H1 (cell line): ENCODE measurements around the gene CDCA3. TPM values are rescaled to one million over a fixed set of nuclear protein-coding genes. Genes with fewer than 3 reads are reported as not detected.
"Not testable (repeated sequence)": the region's sequence is repeated elsewhere in the genome, so short reads cannot be mapped to it uniquely, and the experiment has no call there.

ENCODE experiments used
- CTCF ChIA-PET: fragments of 300-600 bp; sonication (Branson Sonifier 250); formaldehyde crosslinking; loops from one replicate; lab custom pipeline; 2021; ENCODE audit not compliant: partially characterized antibody; lab: Charles Lee
- POLR2A ChIA-PET: fragments of 300-600 bp; sonication (Branson Sonifier 250); formaldehyde crosslinking; loops from one replicate; lab custom pipeline; 2021; ENCODE audit warnings: inconsistent platforms; ENCODE audit not compliant: partially characterized antibody; lab: Charles Lee
- DNase-seq, 2 experiments: peaks; one replicate each; pipeline versions ENCODE4 v3.0.0 to v3.0.0-alpha.2; 2010 to 2022; ENCODE audit warnings: low spot score in 2 of 2, low read depth in 1 of 2, mixed read lengths in 1 of 2
- FAIRE-seq: peaks from 2 replicates; lab custom pipeline; 2011; peaks lifted over from hg19 to GRCh38; lab: Jason Lieb, UNC
- H2AFZ ChIP-seq: 2 replicates; pipeline ENCODE4 v1.8.1; 2012; ENCODE audit warnings: low read length, inconsistent platforms
- H2AK5ac ChIP-seq: 2 replicates; pipeline ENCODE4 v1.6.1; 2013; ENCODE audit warnings: low read depth, low read length
- H2BK120ac ChIP-seq: replicated peaks from 2 replicates; pipeline ENCODE3; 2013; ENCODE audit warnings: low read depth, low read length, inconsistent platforms
- H2BK12ac ChIP-seq: 2 replicates; pipeline ENCODE4 v1.6.1; 2013; ENCODE audit warnings: low read depth, low read length
- H2BK15ac ChIP-seq: 2 replicates; pipeline ENCODE4 v1.6.1; 2013; ENCODE audit warnings: low read length
- H2BK20ac ChIP-seq: 2 replicates; pipeline ENCODE4 v1.6.1; 2013; ENCODE audit warnings: low read length
- H2BK5ac ChIP-seq: 2 replicates; pipeline ENCODE4 v1.6.1; 2013; ENCODE audit warnings: low read depth, low read length
- H3K14ac ChIP-seq: 2 replicates; pipeline ENCODE4 v1.6.1; 2013; ENCODE audit warnings: inconsistent platforms; ENCODE audit not compliant: insufficient read length
- H3K18ac ChIP-seq: 2 replicates; pipeline ENCODE4 v1.6.1; 2013; ENCODE audit warnings: low read length; ENCODE audit errors: extremely low read depth
- H3K23ac ChIP-seq: 2 replicates; pipeline ENCODE4 v1.6.1; 2013; ENCODE audit warnings: inconsistent platforms; ENCODE audit not compliant: insufficient read length
- H3K23me2 ChIP-seq: 2 replicates; pipeline ENCODE4 v1.6.1; 2013; ENCODE audit warnings: low read depth, low read length
- H3K27ac ChIP-seq: 2 replicates; pipeline ENCODE4 v1.6.1; 2011; ENCODE audit warnings: low read depth, low read length, inconsistent platforms
- H3K27me3 ChIP-seq, 4 experiments: replicated peaks in 1 of 4; 1 replicate in 1 of 4; 2 replicates in 3 of 4; pipeline versions ENCODE4 v1.6.1 to v1.8.1; 2011 to 2013; ENCODE audit warnings: low read length in 3 of 4, mild to moderate bottlenecking in 3 of 4, inconsistent platforms in 2 of 4, mixed read lengths in 2 of 4, moderate library complexity in 1 of 4; ENCODE audit not compliant: control insufficient read depth in 3 of 4, insufficient read depth in 3 of 4; ENCODE audit errors: extremely low read depth in 1 of 4
- H3K36me3 ChIP-seq, 4 experiments: 2 replicates each; pipeline versions ENCODE4 v1.6.1 to v1.8.1; 2011 to 2013; ENCODE audit warnings: mild to moderate bottlenecking in 4 of 4, low read length in 3 of 4, moderate library complexity in 2 of 4, control low read depth in 1 of 4, inconsistent platforms in 1 of 4; ENCODE audit not compliant: insufficient read depth in 4 of 4, control insufficient read depth in 2 of 4
- H3K4ac ChIP-seq: replicated peaks from 2 replicates; pipeline ENCODE3; 2013; ENCODE audit warnings: low read length, low read depth, mixed read lengths, inconsistent platforms; ENCODE audit not compliant: insufficient read length
- H3K4me1 ChIP-seq, 4 experiments: replicated peaks in 1 of 4; 1 replicate in 1 of 4; 2 replicates in 3 of 4; pipeline versions ENCODE4 v1.6.1 to v1.8.1; 2011 to 2013; ENCODE audit warnings: low read length in 3 of 4, inconsistent platforms in 2 of 4, mixed read lengths in 1 of 4; ENCODE audit not compliant: insufficient read depth in 4 of 4, control insufficient read depth in 3 of 4
- H3K4me2 ChIP-seq, 2 experiments: 2 replicates each; pipeline versions ENCODE4 v1.6.1 to v1.8.1; 2011 to 2013; ENCODE audit warnings: low read depth in 2 of 2, low read length in 2 of 2, control low read depth in 1 of 2, inconsistent platforms in 1 of 2, mild to moderate bottlenecking in 1 of 2; ENCODE audit not compliant: insufficient read depth in 1 of 2
- H3K4me3 ChIP-seq, 4 experiments: fragments of 200-600, 300-600 bp in 1 of 4; sonication (generic), shearing (Covaris generic), sonication (Bioruptor Twin) in 1 of 4; 2 replicates each; pipeline versions ENCODE4 v1.5.1 to v1.8.1; 2011 to 2016; ENCODE audit warnings: low read length in 4 of 4, low read depth in 3 of 4, control low read depth in 2 of 4, inconsistent platforms in 2 of 4, mild to moderate bottlenecking in 2 of 4, mixed read lengths in 1 of 4, moderate library complexity in 1 of 4; ENCODE audit not compliant: insufficient read depth in 2 of 4; ENCODE audit errors: extremely low read depth in 1 of 4
- H3K56ac ChIP-seq: replicated peaks from 2 replicates; pipeline ENCODE3; 2013; ENCODE audit warnings: low read depth, mild to moderate bottlenecking, mixed read lengths, low read length, inconsistent platforms; ENCODE audit not compliant: insufficient read length
- H3K79me1 ChIP-seq: 2 replicates; pipeline ENCODE4 v1.6.1; 2013; ENCODE audit warnings: low read depth, low read length, control low read depth
- H3K79me2 ChIP-seq, 2 experiments: 2 replicates each; pipeline versions ENCODE4 v1.6.1 to v1.8.1; 2012 to 2013; ENCODE audit warnings: low read length in 2 of 2, mild to moderate bottlenecking in 2 of 2, inconsistent platforms in 1 of 2; ENCODE audit not compliant: insufficient read depth in 2 of 2, control insufficient read depth in 1 of 2
- H3K9ac ChIP-seq, 4 experiments: replicated peaks in 1 of 4; 1 replicate in 1 of 4; 2 replicates in 3 of 4; pipeline versions ENCODE4 v1.6.1 to v1.8.1; 2011 to 2013; ENCODE audit warnings: low read depth in 3 of 4, low read length in 3 of 4, control low read depth in 2 of 4, mild to moderate bottlenecking in 2 of 4, moderate library complexity in 2 of 4, inconsistent platforms in 1 of 4; ENCODE audit errors: extremely low read depth in 1 of 4
- H3K9me3 ChIP-seq, 2 experiments: 2 replicates each; pipeline versions ENCODE4 v1.6.1 to v1.8.1; 2012 to 2013; ENCODE audit warnings: mild to moderate bottlenecking in 2 of 2, moderate library complexity in 2 of 2, control low read depth in 1 of 2, inconsistent platforms in 1 of 2, low read depth in 1 of 2, low read length in 1 of 2, mixed read lengths in 1 of 2; ENCODE audit not compliant: insufficient read depth in 2 of 2
- H4K20me1 ChIP-seq, 2 experiments: replicated peaks in 1 of 2; 2 replicates each; pipeline versions ENCODE3 to v1.8.1; 2011 to 2013; ENCODE audit warnings: inconsistent platforms in 2 of 2, low read length in 2 of 2, mild to moderate bottlenecking in 1 of 2; ENCODE audit not compliant: insufficient read depth in 2 of 2, control insufficient read depth in 1 of 2
- H4K5ac ChIP-seq: 2 replicates; pipeline ENCODE4 v1.6.1; 2013; ENCODE audit warnings: low read length, low read depth, mixed read lengths, inconsistent platforms; ENCODE audit not compliant: insufficient read length
- H4K8ac ChIP-seq: 2 replicates; pipeline ENCODE4 v1.8.0; 2013; ENCODE audit warnings: mild to moderate bottlenecking, moderate library complexity, low read length, inconsistent platforms; ENCODE audit not compliant: insufficient read depth; ENCODE audit errors: extremely low read depth
- H4K91ac ChIP-seq: replicated peaks from 2 replicates; pipeline ENCODE3; 2013; ENCODE audit warnings: low read length, mixed read lengths, inconsistent platforms; ENCODE audit not compliant: insufficient read length
- SP1 ChIP-seq: IDR thresholded peaks from 2 replicates; pipeline ENCODE4 v1.6.1; 2011; ENCODE audit warnings: low read depth, low read length
- WGBS, 2 experiments: shearing (Covaris generic) in 1 of 2; methylation state at CpG; one replicate each; pipeline versions ENCODE4 v1.1.6 to v1.1.7; 2013 to 2015; ENCODE audit warnings: low lambda C conversion rate in 2 of 2, mixed read lengths in 2 of 2, inconsistent platforms in 1 of 2, low coverage in 1 of 2, missing lambda C conversion rate in 1 of 2; ENCODE audit not compliant: insufficient replicate concordance in 2 of 2, insufficient coverage in 1 of 2, insufficient read length in 1 of 2; ENCODE audit errors: extremely low coverage in 1 of 2, missing lambda C conversion rate in 1 of 2; 5-methylcytosine and 5-hydroxymethylcytosine counted together
- polyA plus RNA-seq, 7 experiments: library from polyadenylated mRNA; depleted of rRNA in 3 of 7; stranded (reverse) in 5 of 7; unstranded in 2 of 7; fragments of >200 nt in 5 of 7; fragments of 200-250 nt in 2 of 7; gene quantifications; 1 replicate in 5 of 7; 2 replicates in 1 of 7; 4 replicates in 1 of 7; pipeline versions ENCODE4 v1.2.1 to v1.2.3, GENCODE V29; 2011 to 2013; ENCODE audit warnings: missing spikeins in 2 of 7, mixed read lengths in 2 of 7
- total RNA-seq: library from RNA; stranded (reverse); fragmentation: NEBNext Ultra II Directional; extraction: Animal tissue kit (Norgen Biotek cat#: 25700); gene quantifications from 2 replicates; pipeline ENCODE4 v1.2.1, GENCODE V29; 2021

The CDCA3 gene
- total and polyA plus RNA-seq, 2 of the 8 experiments (the other 6 are each of a cell fraction or from before 2014, with no cell fraction given), result 47.7 to 71.2 TPM

DNA sequence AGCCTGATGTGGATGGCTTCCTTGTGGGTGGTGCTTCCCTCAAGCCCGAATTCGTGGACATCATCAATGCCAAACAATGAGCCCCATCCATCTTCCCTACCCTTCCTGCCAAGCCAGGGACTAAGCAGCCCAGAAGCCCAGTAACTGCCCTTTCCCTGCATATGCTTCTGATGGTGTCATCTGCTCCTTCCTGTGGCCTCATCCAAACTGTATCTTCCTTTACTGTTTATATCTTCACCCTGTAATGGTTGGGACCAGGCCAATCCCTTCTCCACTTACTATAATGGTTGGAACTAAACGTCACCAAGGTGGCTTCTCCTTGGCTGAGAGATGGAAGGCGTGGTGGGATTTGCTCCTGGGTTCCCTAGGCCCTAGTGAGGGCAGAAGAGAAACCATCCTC, 19.2 kb upstream of the CDCA3 start:
- not testable (repeated sequence) for H4K91ac ChIP-seq, H3K56ac ChIP-seq, H3K9me3 ChIP-seq, H4K5ac ChIP-seq, H2AK5ac ChIP-seq, H4K8ac ChIP-seq, H2BK12ac ChIP-seq, H3K4ac ChIP-seq, H3K79me1 ChIP-seq, H2BK15ac ChIP-seq, H3K14ac ChIP-seq, H2BK20ac ChIP-seq, DNase-seq, H3K18ac ChIP-seq, H2AFZ ChIP-seq, H3K9ac ChIP-seq, H3K27ac ChIP-seq, H3K4me3 ChIP-seq, H3K27me3 ChIP-seq, H2BK120ac ChIP-seq, H3K23ac ChIP-seq, FAIRE-seq, H3K4me2 ChIP-seq
- H3K36me3 ChIP-seq, result peaks cover 8 to 32% (median 13%) of the 10 kb centered on the region in 4 experiments
- TF ChIP-seq SP1, result peak; percentile 51; the same call in 1 of the 2 replicates
- H3K79me2 ChIP-seq, result peaks cover 0 to 26% of the 10 kb centered on the region in 2 experiments; a peak in 2 of 4 replicates
- ChIA-PET POLR2A (interaction anchor here (0.6 to 18.9 kb wide), 15 partner anchors 9 to 335 kb away, joined by 3 to 588 read pairs (median 50); partner anchors contain the start of genes ATN1, C12orf57, CDCA3 and ENO2), CTCF (interaction anchor here (1.2 to 10.4 kb wide), 14 partner anchors 10 to 140 kb away, joined by 3 to 216 read pairs (median 18); partner anchors contain the start of genes C12orf57 and RNU7-1)
- H3K4me1 ChIP-seq, result peaks cover 7 to 50% (median 25%) of the 10 kb centered on the region in 4 experiments
- 88% methylated on average over 4 of the region's 4 CpGs; no CpG with 5 or more reads in 1 of the 2 experiments for WGBS, 2 experiments
- peaks cover 21% of the 10 kb centered on the region for H3K23me2 ChIP-seq
- H2BK5ac ChIP-seq, result 0 out of 2 replicates have a peak overlapping the region, but pooled peaks have one; percentile 7
- peaks cover 25 to 30% of the 10 kb centered on the region in 2 experiments for H4K20me1 ChIP-seq
